Natural killer cell (primary cell): ENCODE results near the gene ANGPTL2. TPM values are rescaled to one million over a fixed set of nuclear protein-coding genes. Genes with fewer than 3 reads are reported as not detected.

Experiments used
- ATAC-seq, 3 donors: fragments of 150-1000 bp in 2 of 3; fragments of 200-7000 bp in 1 of 3; cut with Tn5 transposase; 1 replicate in 1 of 3; 2 replicates in 2 of 3; pipeline ENCODE4 v1.10.0; 2021; ENCODE audit warnings: mild to moderate bottlenecking in 2 of 3, moderate library complexity in 2 of 3
- DNase-seq, 2 donors: peaks; one replicate each; pipeline versions ENCODE4 v3.0.0 to v3.0.0-alpha.2; 2013 to 2021; ENCODE audit warnings: mixed read lengths in 1 of 2
- H3K27ac ChIP-seq: one replicate; pipeline ENCODE4 v1.5.1; 2013; ENCODE audit warnings: mild to moderate bottlenecking, low read length
- H3K27me3 ChIP-seq: one replicate; pipeline ENCODE4 v1.6.1; 2013; ENCODE audit warnings: low read length; ENCODE audit not compliant: control insufficient read depth, insufficient read depth
- H3K36me3 ChIP-seq: one replicate; pipeline ENCODE4 v1.6.1; 2013; ENCODE audit warnings: low read length; ENCODE audit not compliant: control insufficient read depth, insufficient read depth
- H3K4me1 ChIP-seq: one replicate; pipeline ENCODE4 v1.6.1; 2013; ENCODE audit warnings: low read length; ENCODE audit not compliant: control insufficient read depth, insufficient read depth
- H3K4me3 ChIP-seq: one replicate; pipeline ENCODE4 v1.5.1; 2013; ENCODE audit warnings: low read length
- H3K9me3 ChIP-seq: one replicate; pipeline ENCODE4 v1.6.1; 2013; ENCODE audit warnings: low read length; ENCODE audit not compliant: control insufficient read depth, insufficient read depth
- H3K27ac Mint-ChIP-seq, 2 donors: one replicate each; pipeline ENCODE4 v1.8.0; 2022; ENCODE audit warnings: mild to moderate bottlenecking in 2 of 2, mixed read lengths in 2 of 2, moderate library complexity in 1 of 2
- H3K27me3 Mint-ChIP-seq, 2 donors: one replicate each; pipeline ENCODE4 v1.8.0; 2022; ENCODE audit warnings: low read depth in 2 of 2, mixed read lengths in 2 of 2
- H3K36me3 Mint-ChIP-seq: one replicate; pipeline ENCODE4 v1.8.0; 2022; ENCODE audit warnings: mixed read lengths
- H3K4me1 Mint-ChIP-seq, 2 donors: one replicate each; pipeline ENCODE4 v1.8.0; 2022; ENCODE audit warnings: mixed read lengths in 2 of 2
- H3K4me3 Mint-ChIP-seq: one replicate; pipeline ENCODE4 v1.8.0; 2022; ENCODE audit warnings: mild to moderate bottlenecking, moderate library complexity, mixed read lengths
- H3K9me3 Mint-ChIP-seq, 2 donors: one replicate each; pipeline ENCODE4 v1.8.0; 2022; ENCODE audit warnings: mixed read lengths in 2 of 2
- whole genome bisulfite sequencing: methylation state at CpG from one replicate; pipeline ENCODE4 v1.1.7; 2013; ENCODE audit warnings: missing lambda C conversion rate; ENCODE audit not compliant: insufficient coverage; 5-methylcytosine and 5-hydroxymethylcytosine counted together
- intact Hi-C: fragments of 100-400 bp; cut with micrococcal nuclease; formaldehyde crosslinking; loops from one replicate; pipeline ENCODE4 v1.14.2; 2022
- total RNA-seq, 4 donors: library from RNA; stranded (reverse); fragments of 120-200 nt in 1 of 4; gene quantifications; one replicate each; pipeline versions ENCODE4 v1.2.3 to v1.2.4, GENCODE V29; 2013 to 2022
- TF ChIP-seq, protein P1 (sequence below): fragments of 200-600 bp; IDR thresholded peaks from one replicate; pipeline ENCODE4 v1.8.0; 2022; ENCODE audit warnings: antibody characterized with exemption

ANGPTL2 gene
- total RNA-seq, 3 donors from 2014 or later (not counting 1 experiment from before 2014, with no cell fraction given): not detected

DNA sequence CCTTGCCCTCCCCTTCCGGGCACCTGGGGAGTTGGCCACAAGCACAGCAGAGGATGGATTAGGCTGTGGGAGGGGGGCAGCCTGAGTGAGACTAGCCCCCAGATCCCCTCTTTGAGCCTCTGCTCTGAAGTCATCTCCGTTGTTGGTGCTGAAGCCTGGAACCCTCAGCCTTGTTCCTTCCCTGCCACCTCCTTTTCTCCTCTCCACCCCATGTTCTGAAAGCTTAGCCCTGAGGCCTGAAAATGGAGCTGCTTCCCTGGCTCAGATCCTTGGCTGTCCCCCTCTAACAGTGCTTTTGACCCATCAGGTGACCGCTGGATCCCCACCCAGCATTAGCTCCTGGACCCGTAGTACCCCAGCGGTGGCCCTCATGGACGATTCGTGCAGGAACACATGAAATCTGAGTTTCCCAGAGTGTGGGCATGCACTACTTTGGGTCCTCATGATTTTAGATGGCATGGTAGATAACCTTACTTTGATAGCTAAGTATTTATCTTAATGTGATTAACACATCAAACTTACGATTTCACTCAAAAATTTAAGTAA, 21.6 kb upstream of the ANGPTL2 start:
- Histone ChIP-seq H3K36me3 (no peaks in the 10 kb centered on the region), H3K4me3 (no peak overlapping the region), H3K4me1 (no peaks in the 10 kb centered on the region), H3K27me3 (no peaks in the 10 kb centered on the region), H3K27ac (no peak overlapping the region), H3K9me3 (no peaks in the 10 kb centered on the region)
- peaks cover 4 to 7% of the 10 kb centered on the region in 2 donors for H3K27me3 Mint-ChIP-seq
- no peak overlapping the region for H3K4me3 Mint-ChIP-seq
- intact Hi-C loops: no loop called here
- TF ChIP-seq, protein P1, sequence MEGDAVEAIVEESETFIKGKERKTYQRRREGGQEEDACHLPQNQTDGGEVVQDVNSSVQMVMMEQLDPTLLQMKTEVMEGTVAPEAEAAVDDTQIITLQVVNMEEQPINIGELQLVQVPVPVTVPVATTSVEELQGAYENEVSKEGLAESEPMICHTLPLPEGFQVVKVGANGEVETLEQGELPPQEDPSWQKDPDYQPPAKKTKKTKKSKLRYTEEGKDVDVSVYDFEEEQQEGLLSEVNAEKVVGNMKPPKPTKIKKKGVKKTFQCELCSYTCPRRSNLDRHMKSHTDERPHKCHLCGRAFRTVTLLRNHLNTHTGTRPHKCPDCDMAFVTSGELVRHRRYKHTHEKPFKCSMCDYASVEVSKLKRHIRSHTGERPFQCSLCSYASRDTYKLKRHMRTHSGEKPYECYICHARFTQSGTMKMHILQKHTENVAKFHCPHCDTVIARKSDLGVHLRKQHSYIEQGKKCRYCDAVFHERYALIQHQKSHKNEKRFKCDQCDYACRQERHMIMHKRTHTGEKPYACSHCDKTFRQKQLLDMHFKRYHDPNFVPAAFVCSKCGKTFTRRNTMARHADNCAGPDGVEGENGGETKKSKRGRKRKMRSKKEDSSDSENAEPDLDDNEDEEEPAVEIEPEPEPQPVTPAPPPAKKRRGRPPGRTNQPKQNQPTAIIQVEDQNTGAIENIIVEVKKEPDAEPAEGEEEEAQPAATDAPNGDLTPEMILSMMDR: no peak
- ATAC-seq (no peak), DNase-seq (no peak)
- H3K4me1 Mint-ChIP-seq: no peaks in the 10 kb centered on the region
- no peaks in the 10 kb centered on the region for H3K36me3 Mint-ChIP-seq
- H3K27ac Mint-ChIP-seq: no peak overlapping the region
- WGBS: 91% methylated on average over 8 of the region's 8 CpGs
- peaks cover 0 to 2% of the 10 kb centered on the region in 2 donors for H3K9me3 Mint-ChIP-seq

DNA sequence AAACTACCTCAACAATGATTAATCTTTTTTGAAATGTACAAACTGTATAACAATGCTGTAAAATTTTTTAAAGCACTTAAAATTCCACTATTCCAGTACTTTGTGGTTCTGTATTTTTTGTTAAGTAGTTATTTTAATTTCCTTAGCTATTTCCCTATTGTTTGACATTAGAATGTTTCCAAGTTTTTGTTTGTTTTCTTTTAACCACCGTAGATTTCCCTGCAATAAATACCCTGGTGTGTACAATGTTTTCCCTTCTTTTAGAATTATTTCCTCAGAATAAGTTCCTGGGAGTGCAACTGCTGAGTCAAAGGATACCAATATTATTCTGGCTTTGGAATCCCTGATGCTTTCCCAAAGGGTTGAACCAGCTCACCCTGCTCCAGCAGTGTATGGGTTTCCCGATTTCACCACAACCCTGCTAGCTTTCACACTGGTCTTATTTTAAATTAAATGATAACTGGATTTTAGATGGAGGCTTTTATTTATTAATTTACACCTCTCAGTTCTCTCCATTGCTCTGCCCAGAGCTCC, 20.6 kb upstream of the ANGPTL2 start:
- Mint-ChIP-seq H3K27me3 (peaks cover 4 to 7% of the 10 kb centered on the region in 2 donors), H3K27ac (no peak overlapping the region), H3K9me3 (peaks cover 0 to 2% of the 10 kb centered on the region in 2 donors), H3K36me3 (no peaks in the 10 kb centered on the region), H3K4me1 (no peaks in the 10 kb centered on the region), H3K4me3 (no peak overlapping the region)
- Histone ChIP-seq H3K4me1 (no peaks in the 10 kb centered on the region), H3K36me3 (no peaks in the 10 kb centered on the region), H3K4me3 (no peak overlapping the region), H3K27me3 (no peaks in the 10 kb centered on the region), H3K9me3 (no peaks in the 10 kb centered on the region), H3K27ac (no peak overlapping the region)
- 100% methylated on average over 1 of the region's 2 CpGs for WGBS
- TF ChIP-seq, protein P1: no peak
- DNase-seq (no peak), ATAC-seq (no peak)
- intact Hi-C loops: no loop called here

DNA sequence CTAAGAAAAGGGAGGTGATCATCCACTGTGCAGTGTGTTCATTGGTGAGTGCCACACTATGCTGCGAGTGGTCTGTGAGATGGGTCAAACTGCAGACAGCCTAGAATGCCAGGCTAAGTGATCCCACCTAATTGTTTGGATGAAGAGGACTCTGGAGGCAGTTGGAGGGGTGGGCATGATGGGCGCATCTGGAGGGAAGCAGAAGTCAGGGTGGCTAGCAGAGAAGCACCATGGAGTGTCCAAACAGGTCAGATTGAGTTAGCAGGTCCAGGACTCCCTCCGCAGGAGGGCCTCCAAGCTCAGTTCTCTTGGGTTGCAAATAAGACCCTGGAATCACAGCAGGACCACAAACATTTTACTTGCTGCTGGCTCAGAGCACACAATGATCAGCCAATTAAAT, 19.9 kb upstream of the ANGPTL2 start:
- no peaks in the 10 kb centered on the region for H3K27me3 ChIP-seq
- DNase-seq (no peak), ATAC-seq (no peak)
- no peak overlapping the region for H3K4me3 ChIP-seq
- WGBS: 96% methylated on average over 3 of the region's 3 CpGs
- no peak overlapping the region for H3K27ac Mint-ChIP-seq
- no peaks in the 10 kb centered on the region for H3K36me3 Mint-ChIP-seq
- H3K4me3 Mint-ChIP-seq: no peak overlapping the region
- H3K36me3 ChIP-seq: no peaks in the 10 kb centered on the region
- no peaks in the 10 kb centered on the region for H3K4me1 ChIP-seq
- peaks cover 4 to 5% of the 10 kb centered on the region in 2 donors for H3K27me3 Mint-ChIP-seq
- no peaks in the 10 kb centered on the region for H3K9me3 ChIP-seq
- intact Hi-C loops: no loop called here
- H3K9me3 Mint-ChIP-seq: peaks cover 0 to 2% of the 10 kb centered on the region in 2 donors
- H3K27ac ChIP-seq: no peak overlapping the region
- H3K4me1 Mint-ChIP-seq: no peaks in the 10 kb centered on the region
- TF ChIP-seq, protein P1: no peak
